GM21528 (cell line): ENCODE measurements around the gene USP21.
A peak's percentile ranks its signal among the peaks of the same experiment; 100 is the strongest.

Source experiments
- ATAC-seq: cut with Tn5 transposase; IDR thresholded peaks from one replicate; pipeline ENCODE4 v1.9.1; 2021; ENCODE audit warnings: mild to moderate bottlenecking, moderate library complexity; ENCODE audit not compliant: unreplicated experiment, low FRiP score

Gene USP21

GRCh38 chr1:161166669-161167548 is 7.6 kb downstream of the USP21 start:
- peak; percentile 9 for ATAC-seq

DNA sequence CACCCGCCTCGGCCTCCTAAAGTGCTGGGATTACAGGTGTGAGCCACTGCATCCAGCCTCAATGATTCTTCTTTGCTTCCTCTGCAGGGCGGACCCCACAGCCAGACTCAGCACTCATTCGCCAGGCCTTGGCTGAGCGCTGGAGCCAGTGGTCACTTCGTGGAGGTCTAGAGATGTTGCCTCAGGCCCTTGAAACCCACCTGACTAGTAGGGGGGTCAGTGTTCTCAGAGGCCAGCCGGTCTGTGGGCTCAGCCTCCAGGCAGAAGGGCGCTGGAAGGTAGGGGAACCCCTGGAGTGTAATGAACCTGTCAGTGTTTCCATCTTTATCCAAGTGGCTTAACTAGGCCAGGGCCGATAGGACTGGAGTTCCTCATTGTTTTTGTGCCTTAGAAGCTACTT is 9.6 kb downstream of the USP21 start:
- no peak for ATAC-seq

DNA sequence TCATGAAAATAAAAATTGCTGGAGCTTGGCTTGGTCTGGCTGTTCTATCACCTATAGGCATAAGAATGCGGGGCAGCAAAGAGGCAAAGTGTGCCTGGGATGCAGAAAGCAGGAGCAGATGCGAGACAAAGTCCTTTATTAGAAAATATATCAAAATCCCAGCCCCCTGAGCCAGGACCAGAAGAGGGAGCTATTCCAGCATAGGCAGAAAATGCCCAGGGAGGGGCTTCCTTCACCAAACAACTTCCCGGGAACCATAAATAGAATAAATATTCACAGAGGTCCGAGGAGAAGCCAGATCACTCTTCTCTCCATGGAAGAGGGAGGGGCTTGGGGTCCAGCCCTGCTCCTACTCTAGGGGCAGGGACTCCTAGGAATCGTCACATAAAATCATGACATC is 11.9 kb downstream of the USP21 start:
- ATAC-seq: no peak

- no peak for ATAC-seq
Measured at GRCh38 chr1:161171696-161172095, 12.4 kb downstream of the USP21 start.

DNA sequence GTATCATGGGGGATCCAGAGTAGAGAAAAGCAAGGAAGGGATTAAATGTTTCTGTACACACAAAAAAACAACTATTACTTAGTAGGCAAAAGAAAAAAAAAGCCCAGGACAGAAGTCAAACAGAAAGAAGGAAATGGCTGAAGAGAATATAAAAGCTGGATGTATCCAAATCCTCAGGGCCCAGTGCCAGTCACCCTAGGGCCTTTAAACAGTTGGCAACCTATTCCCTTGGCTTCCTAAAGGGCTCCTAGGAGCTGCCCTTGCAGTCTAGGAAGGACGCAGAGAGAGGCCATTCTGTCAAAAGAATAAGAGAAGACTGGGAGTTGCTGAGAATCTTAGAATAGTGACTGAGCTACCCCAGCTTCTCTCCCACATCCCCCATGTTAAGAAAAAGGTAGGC is 13.0 kb downstream of the USP21 start:
- no peak for ATAC-seq

- no peak for ATAC-seq
Measured at GRCh38 chr1:161172776-161173376, 13.6 kb downstream of the USP21 start.

DNA sequence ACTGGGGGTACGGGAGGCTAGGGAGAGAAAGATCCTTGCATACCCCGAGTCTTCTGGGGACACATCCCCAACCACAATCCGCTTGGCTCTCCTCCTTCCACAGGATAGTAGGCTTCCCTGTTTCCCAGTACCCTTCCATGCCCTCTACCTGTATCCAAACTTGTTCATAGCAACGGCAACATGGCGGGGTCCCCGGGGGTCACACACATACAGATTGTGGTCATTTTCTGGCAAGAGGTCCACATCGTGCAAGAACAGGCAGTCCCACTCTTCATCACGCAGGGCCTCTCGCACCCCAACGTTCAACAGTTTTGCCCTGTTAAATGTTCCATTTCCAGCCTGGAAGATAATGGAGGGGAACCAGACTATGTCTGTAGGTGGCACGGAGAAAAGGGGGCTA is 14.4 kb downstream of the USP21 start:
- no peak for ATAC-seq

DNA sequence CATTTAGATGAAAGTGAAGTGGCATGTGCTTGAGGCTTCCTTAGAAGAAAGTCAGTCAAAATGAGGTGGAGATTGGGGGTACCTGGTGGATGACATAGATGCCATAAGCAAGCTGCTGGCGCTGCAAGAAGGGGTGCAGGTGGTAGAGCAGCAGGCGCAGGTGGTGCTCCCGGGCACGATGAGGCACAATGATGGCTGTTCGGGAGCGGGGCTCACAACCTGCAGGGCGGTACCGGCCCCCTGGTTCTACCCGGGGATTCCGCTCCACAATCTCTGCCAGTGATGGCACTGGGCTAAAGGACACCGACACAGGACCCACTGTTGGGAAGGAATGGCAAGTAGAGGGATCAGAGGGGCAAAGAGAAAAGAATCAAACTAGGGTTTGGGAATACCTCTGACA is 15.6 kb downstream of the USP21 start:
- no peak for ATAC-seq

DNA sequence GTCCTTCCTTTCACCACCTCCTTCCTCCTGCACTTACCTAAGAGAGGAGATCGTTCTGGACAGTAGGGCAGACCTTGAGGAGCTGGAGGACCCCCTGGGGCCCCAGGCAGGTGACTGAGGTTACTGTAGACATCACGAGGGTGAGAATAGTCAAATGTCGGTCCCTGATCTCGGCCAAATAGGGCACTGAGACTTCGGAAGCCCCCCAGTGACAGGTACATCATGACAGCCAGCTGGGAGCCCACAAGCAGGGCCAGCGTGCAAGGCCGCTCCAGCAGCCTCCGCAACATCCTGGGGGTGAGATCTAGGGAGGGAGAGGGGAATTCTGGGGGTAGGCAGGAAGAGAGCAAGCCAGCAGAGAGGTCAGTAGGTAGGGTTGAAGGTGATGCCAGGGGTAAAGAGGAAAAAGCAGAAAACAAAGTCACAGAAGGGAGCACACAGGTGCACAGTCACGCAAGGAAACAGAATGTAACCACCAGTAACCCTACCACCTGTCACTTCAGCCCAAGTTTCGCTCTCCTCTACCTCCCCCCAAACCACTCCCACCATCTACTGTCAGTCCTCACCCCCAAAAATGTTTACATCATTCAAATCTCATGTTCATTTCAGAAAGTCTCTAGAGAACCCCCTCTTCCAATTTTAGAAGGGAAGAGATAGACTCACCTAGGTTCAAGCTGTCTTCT is 16.6 kb downstream of the USP21 start:
- ATAC-seq: no peak

GRCh38 chr1:161176468-161177111 is 17.3 kb downstream of the USP21 start:
- no peak for ATAC-seq

GRCh38 chr1:161177112-161177935 is 18.0 kb downstream of the USP21 start, which contains the start of gene B4GALT3:
Gene B4GALT3, minus strand, starts transcription at chr1:161177507. Its CDS starts 1,447 bp downstream, at chr1:161176060.
- peak; percentile 83 for ATAC-seq

DNA sequence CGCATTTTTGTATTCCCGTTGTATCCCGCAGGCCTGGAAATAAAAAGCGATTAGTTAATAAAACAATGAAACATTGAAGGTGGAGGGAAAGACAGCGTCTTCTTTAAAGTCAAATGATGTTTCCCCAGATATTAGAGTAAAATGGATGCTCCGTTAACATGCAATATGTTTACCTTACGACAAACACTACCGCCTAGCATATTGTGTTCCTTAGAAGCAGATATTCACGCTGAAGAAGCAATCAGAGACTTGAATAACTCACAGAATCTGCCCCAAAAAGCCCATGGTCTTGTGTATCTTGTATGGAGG is 18.6 kb downstream of the USP21 start:
- no peak for ATAC-seq

GRCh38 chr1:161179698-161180097 is 20.4 kb downstream of the USP21 start:
- no peak for ATAC-seq

DNA sequence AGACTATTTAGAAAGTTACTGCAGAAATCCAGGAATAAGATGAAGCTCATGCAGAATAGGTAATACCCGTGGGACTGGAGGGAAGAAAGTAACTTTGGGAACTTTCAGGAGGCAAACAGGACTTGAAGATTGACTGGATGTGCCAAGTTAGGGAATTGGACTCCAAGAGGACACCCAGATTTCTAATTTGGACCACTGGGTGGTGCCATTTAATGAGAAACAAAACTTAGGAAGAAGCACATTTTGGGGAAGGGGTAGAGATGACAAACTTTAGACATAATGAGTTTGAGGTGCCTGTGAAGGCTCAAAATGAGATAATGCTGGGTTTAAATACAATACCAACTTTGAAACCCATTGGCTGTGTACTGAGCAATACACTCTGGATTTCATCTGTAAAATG is 21.3 kb downstream of the USP21 start:
- ATAC-seq: no peak

- no peak for ATAC-seq
Measured at GRCh38 chr1:161182214-161182613, 22.9 kb downstream of the USP21 start.

GRCh38 chr1:161185282-161185682 is 26.0 kb downstream of the USP21 start:
- peak; percentile 52 for ATAC-seq

DNA sequence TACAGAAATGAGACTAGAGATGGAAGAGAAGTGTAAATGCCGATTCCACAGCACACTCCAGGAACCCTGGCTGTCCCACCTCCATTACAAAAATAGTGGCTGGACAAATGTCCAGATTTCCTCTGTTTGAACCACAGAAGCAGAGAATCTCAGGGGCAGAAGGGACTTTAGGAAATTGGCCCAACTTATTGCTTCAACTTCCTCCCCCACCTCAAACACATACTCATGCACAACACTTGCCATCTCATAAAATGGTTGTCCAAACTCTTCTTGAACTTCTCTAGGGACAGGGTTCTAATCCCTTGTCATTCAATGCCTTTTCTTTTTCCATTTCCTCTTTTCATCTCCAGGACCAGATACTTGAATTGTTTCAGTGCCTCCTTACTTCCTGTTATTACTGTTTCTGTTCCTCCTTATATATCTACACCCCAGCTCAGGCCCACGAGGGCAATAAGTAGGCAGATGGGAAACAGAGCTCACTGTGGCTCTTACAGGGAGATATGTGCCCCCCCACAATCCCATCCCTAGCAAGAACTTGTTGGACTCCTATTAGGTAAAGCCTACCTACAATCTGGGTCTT is 26.5 kb downstream of the USP21 start:
- ATAC-seq: peak; percentile 27

DNA sequence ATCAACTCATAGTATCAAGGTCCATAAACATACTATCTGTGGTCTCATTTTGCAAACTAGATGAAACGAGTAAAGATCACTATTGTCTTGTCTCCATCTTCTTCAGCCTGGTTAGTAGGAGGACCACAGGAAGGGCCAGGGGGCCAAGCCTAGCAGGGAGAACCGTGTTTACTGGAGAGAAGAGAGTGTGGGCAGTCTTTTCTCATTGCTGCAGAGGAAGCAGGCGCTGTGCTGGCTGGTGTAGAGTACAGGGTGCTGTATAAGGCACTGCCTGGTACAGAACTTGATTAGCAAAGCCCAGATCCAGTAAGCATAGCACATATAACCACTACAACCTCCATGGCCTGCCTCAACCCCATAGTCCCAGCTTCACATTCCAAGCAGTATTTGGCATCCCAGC is 28.0 kb downstream of the USP21 start:
- ATAC-seq: no peak

DNA sequence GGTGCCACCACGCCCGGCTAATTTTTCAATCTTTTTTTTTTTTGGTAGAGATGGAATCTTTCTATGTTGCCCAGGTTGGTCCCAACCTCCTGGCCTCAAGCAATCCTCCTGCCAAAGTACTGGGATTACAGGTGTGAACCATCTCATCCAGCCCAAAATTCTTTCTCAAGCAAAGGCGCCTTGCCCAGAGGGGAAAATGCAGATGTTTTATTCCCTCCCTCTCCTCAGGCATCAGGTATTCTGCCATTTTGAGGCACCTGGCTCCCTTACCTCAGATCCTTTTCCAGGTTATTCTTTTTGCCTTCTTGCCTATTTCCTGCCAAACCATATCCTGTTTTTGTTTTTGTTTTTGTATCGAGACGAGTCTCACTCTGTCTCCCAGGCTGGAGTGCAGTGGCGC is 29.1 kb downstream of the USP21 start:
- no peak for ATAC-seq

GRCh38 chr1:161189036-161189435 is 29.7 kb downstream of the USP21 start:
- no peak for ATAC-seq
